Ascending aorta (tissue), 2 donors: Measurements from ENCODE around the gene EPSTI1. TPM values are rescaled to one million over a fixed set of nuclear protein-coding genes. Genes with fewer than 3 reads are reported as not detected.

ENCODE experiments used
- DNase-seq, 2 donors: peaks; one replicate each; pipeline ENCODE4 v3.0.0-alpha.2; 2019; ENCODE audit warnings: low spot score in 2 of 2
- H3K27ac ChIP-seq, 2 donors: fragments of 200-600 bp; sonication (generic); one replicate each; pipeline ENCODE4 v1.5.1; 2016 to 2017; ENCODE audit warnings: mild to moderate bottlenecking in 1 of 2
- H3K27me3 ChIP-seq: fragments of 200-600 bp; sonication (generic); one replicate; pipeline ENCODE4 v1.5.1; 2017
- H3K36me3 ChIP-seq, 2 donors: fragments of 200-600 bp; sonication (generic); one replicate each; pipeline ENCODE4 v1.5.1; 2016
- H3K4me1 ChIP-seq, 2 donors: fragments of 200-600 bp; sonication (generic); one replicate each; pipeline ENCODE4 v1.5.1; 2016 to 2017; ENCODE audit warnings: mild to moderate bottlenecking in 1 of 2
- H3K4me3 ChIP-seq, 2 donors: fragments of 200-600 bp; sonication (generic); one replicate each; pipeline ENCODE4 v1.5.1; 2016 to 2017; ENCODE audit warnings: mild to moderate bottlenecking in 1 of 2
- H3K9me3 ChIP-seq, 2 donors: fragments of 200-600 bp; sonication (generic); one replicate each; pipeline ENCODE4 v1.5.1; 2016
- CTCF ChIP-seq, 3 experiments: fragments of 200-600 bp in 2 of 3; fragments of 450-650 bp in 1 of 3; sonication (generic) in 2 of 3; IDR thresholded peaks; one replicate each; pipeline ENCODE4 v1.5.1; 2016 to 2019; ENCODE audit warnings: antibody characterized with exemption in 3 of 3, mild to moderate bottlenecking in 1 of 3, moderate library complexity in 1 of 3
- intact Hi-C: fragments of 100-400 bp; cut with DNase I; formaldehyde crosslinking; loops from one replicate; pipeline ENCODE4 v1.15.1; 2023
- total RNA-seq: library from RNA; depleted of rRNA; stranded (reverse); fragments of >200 nt; gene quantifications from one replicate; pipeline ENCODE4 v1.1.0, GENCODE V29; 2016

EPSTI1 gene
- total RNA-seq, 1 donor from 2014 or later, result 3.2 TPM

GRCh38 chr13:42905579-42905978 is 86.5 kb downstream of the EPSTI1 start:
- TF ChIP-seq CTCF (IDR thresholded peaks at IDR 0.05), result no peak
- H3K27me3 ChIP-seq, result no peaks in the 10 kb centered on the region
- H3K4me1 ChIP-seq, result no peaks in the 10 kb centered on the region
- DNase-seq, result no peak
- no peak overlapping the region for H3K27ac ChIP-seq
- H3K36me3 ChIP-seq, result no peaks in the 10 kb centered on the region
- no peak overlapping the region for H3K4me3 ChIP-seq
- no peaks in the 10 kb centered on the region for H3K9me3 ChIP-seq
- intact Hi-C loops, result no loop called here

- H3K4me1 ChIP-seq, result no peaks in the 10 kb centered on the region
- no peak for DNase-seq
- no peaks in the 10 kb centered on the region for H3K36me3 ChIP-seq
- no peaks in the 10 kb centered on the region for H3K9me3 ChIP-seq
- H3K27ac ChIP-seq, result no peak overlapping the region
- intact Hi-C loops, result no loop called here
- no peaks in the 10 kb centered on the region for H3K27me3 ChIP-seq
- no peak overlapping the region for H3K4me3 ChIP-seq
- no peak for TF ChIP-seq CTCF (IDR thresholded peaks at IDR 0.05)
Measured at GRCh38 chr13:42899266-42899665, 92.8 kb downstream of the EPSTI1 start.

GRCh38 chr13:42895776-42896175 is 96.3 kb downstream of the EPSTI1 start:
- no peak overlapping the region for H3K4me3 ChIP-seq
- no peaks in the 10 kb centered on the region for H3K9me3 ChIP-seq
- no peaks in the 10 kb centered on the region for H3K27me3 ChIP-seq
- intact Hi-C loops, result no loop called here
- no peak for DNase-seq
- no peak overlapping the region for H3K27ac ChIP-seq
- no peak for TF ChIP-seq CTCF (IDR thresholded peaks at IDR 0.05)
- H3K4me1 ChIP-seq, result no peaks in the 10 kb centered on the region
- H3K36me3 ChIP-seq, result no peaks in the 10 kb centered on the region

GRCh38 chr13:42894765-42895243 is 97.2 kb downstream of the EPSTI1 start:
- intact Hi-C loops, result no loop called here

GRCh38 chr13:42893214-42893671 is 98.8 kb downstream of the EPSTI1 start:
- Histone ChIP-seq H3K4me3 (no peak overlapping the region), H3K27me3 (no peaks in the 10 kb centered on the region), H3K27ac (no peak overlapping the region), H3K4me1 (no peaks in the 10 kb centered on the region), H3K9me3 (no peaks in the 10 kb centered on the region), H3K36me3 (no peaks in the 10 kb centered on the region)
- no peak for TF ChIP-seq CTCF (IDR thresholded peaks at IDR 0.05)
- intact Hi-C loops, result no loop called here
- DNase-seq, result no peak

More at GRCh38 chr13:42894765-42895243, 97.2 kb downstream of the EPSTI1 start:
- H3K27ac ChIP-seq, result no peak overlapping the region
- H3K27me3 ChIP-seq, result no peaks in the 10 kb centered on the region
- H3K4me1 ChIP-seq, result no peaks in the 10 kb centered on the region
- no peak overlapping the region for H3K4me3 ChIP-seq
- H3K36me3 ChIP-seq, result no peaks in the 10 kb centered on the region
- no peak for DNase-seq
- TF ChIP-seq CTCF (IDR thresholded peaks at IDR 0.05), result no peak
- H3K9me3 ChIP-seq, result no peaks in the 10 kb centered on the region

GRCh38 chr13:42892760-42893159 is 99.3 kb downstream of the EPSTI1 start:
- Histone ChIP-seq H3K27me3 (no peaks in the 10 kb centered on the region), H3K27ac (no peak overlapping the region), H3K9me3 (no peaks in the 10 kb centered on the region), H3K4me1 (no peaks in the 10 kb centered on the region), H3K4me3 (no peak overlapping the region), H3K36me3 (no peaks in the 10 kb centered on the region)
- no peak for DNase-seq
- TF ChIP-seq CTCF (IDR thresholded peaks at IDR 0.05), result no peak
- intact Hi-C loops, result no loop called here
